ENCODE results near the gene SACM1L.

The SACM1L gene

GRCh38 chr3:45771831-45772230, 82.6 kb downstream of the SACM1L start:
- in situ Hi-C loops (cut with HindIII; ENCODE audit: low sequenced_read_pairs) = no loop called here
- TF ChIP-seq CTCF (IDR thresholded peaks at IDR 0.05; ENCODE audit: low read depth, low read length) = no peak

GRCh38 chr3:45772341-45773035, 83.3 kb downstream of the SACM1L start:
- no peak overlapping the region for H3K4me3 ChIP-seq (ENCODE audit: low read depth, low read length)
- no peak for TF ChIP-seq CTCF (IDR thresholded peaks at IDR 0.05; ENCODE audit: low read depth, low read length)
- no peak for DNase-seq (ENCODE audit: low read depth, low spot score)
- in situ Hi-C loops (cut with HindIII; ENCODE audit: low sequenced_read_pairs) = no loop called here

More at GRCh38 chr3:45771831-45772230, 82.6 kb downstream of the SACM1L start:
- no peak overlapping the region for H3K4me3 ChIP-seq (ENCODE audit: low read depth, low read length)
- DNase-seq (ENCODE audit: low read depth, low spot score) = no peak

GRCh38 chr3:45773072-45773471, 83.9 kb downstream of the SACM1L start:
- no peak overlapping the region for H3K4me3 ChIP-seq (ENCODE audit: low read depth, low read length)
- in situ Hi-C loops (cut with HindIII; ENCODE audit: low sequenced_read_pairs) = no loop called here
- no peak for DNase-seq (ENCODE audit: low read depth, low spot score)
- no peak for TF ChIP-seq CTCF (IDR thresholded peaks at IDR 0.05; ENCODE audit: low read depth, low read length)

- no peak overlapping the region for H3K4me3 ChIP-seq (ENCODE audit: low read depth, low read length)
- TF ChIP-seq CTCF (IDR thresholded peaks at IDR 0.05; ENCODE audit: low read depth, low read length) = no peak
- in situ Hi-C loops (cut with HindIII; ENCODE audit: low sequenced_read_pairs) = no loop called here
- DNase-seq (ENCODE audit: low read depth, low spot score) = no peak
Measured at GRCh38 chr3:45773714-45774449, 84.7 kb downstream of the SACM1L start.

- in situ Hi-C loops (cut with HindIII; ENCODE audit: low sequenced_read_pairs) = no loop called here
- no peak for DNase-seq (ENCODE audit: low read depth, low spot score)
- H3K4me3 ChIP-seq (ENCODE audit: low read depth, low read length) = no peak overlapping the region
- TF ChIP-seq CTCF (IDR thresholded peaks at IDR 0.05; ENCODE audit: low read depth, low read length) = no peak
Measured at GRCh38 chr3:45774581-45775521, 85.7 kb downstream of the SACM1L start.

- H3K4me3 ChIP-seq (ENCODE audit: low read depth, low read length) = no peak overlapping the region
- in situ Hi-C loops (cut with HindIII; ENCODE audit: low sequenced_read_pairs) = no loop called here
- no peak for DNase-seq (ENCODE audit: low read depth, low spot score)
- no peak for TF ChIP-seq CTCF (IDR thresholded peaks at IDR 0.05; ENCODE audit: low read depth, low read length)
Measured at GRCh38 chr3:45775571-45776300, 86.5 kb downstream of the SACM1L start.

Measured in astrocyte of the spinal cord (primary cell).